Testis (tissue), 2 donors: Measurements from ENCODE around the gene RSRP1.

ENCODE experiments used
- POLR2A ChIP-seq: fragments of 450-650 bp; IDR thresholded peaks from one replicate; pipeline ENCODE4 v1.6.1; 2017; ENCODE audit warnings: antibody characterized with exemption, mild to moderate bottlenecking, moderate library complexity
- TF ChIP-seq, protein P1 (sequence below), 3 experiments: fragments of 450-650 bp in 2 of 3; fragments of 200-600 bp in 1 of 3; sonication (generic) in 1 of 3; IDR thresholded peaks; one replicate each; pipeline ENCODE4 v1.5.1; 2016 to 2019; ENCODE audit warnings: antibody characterized with exemption in 3 of 3, mild to moderate bottlenecking in 2 of 3, moderate library complexity in 1 of 3

DNA sequence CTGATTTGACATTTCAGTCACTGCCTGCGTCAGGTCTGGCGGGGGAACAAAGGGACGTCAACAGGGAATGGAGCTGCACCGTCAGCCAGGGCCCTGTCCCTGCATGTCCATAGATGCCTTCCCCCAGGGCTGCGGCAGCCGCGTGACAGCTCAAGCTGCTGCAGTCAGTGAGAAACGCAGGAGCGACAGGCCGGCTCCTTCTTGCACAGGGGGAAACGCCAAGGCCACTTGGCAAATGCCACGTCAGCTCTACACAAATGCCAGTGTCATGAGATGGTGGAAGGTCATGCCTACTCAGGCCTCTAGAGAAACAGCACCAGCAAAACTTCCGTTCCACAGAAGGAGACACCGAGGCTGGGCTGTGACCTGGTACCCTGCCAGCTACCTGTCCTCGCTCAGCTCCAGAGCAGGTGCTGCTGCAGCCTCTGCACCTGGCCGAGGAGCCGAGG lies 52.7 kb downstream of the RSRP1 start:
- TF ChIP-seq, protein P1, sequence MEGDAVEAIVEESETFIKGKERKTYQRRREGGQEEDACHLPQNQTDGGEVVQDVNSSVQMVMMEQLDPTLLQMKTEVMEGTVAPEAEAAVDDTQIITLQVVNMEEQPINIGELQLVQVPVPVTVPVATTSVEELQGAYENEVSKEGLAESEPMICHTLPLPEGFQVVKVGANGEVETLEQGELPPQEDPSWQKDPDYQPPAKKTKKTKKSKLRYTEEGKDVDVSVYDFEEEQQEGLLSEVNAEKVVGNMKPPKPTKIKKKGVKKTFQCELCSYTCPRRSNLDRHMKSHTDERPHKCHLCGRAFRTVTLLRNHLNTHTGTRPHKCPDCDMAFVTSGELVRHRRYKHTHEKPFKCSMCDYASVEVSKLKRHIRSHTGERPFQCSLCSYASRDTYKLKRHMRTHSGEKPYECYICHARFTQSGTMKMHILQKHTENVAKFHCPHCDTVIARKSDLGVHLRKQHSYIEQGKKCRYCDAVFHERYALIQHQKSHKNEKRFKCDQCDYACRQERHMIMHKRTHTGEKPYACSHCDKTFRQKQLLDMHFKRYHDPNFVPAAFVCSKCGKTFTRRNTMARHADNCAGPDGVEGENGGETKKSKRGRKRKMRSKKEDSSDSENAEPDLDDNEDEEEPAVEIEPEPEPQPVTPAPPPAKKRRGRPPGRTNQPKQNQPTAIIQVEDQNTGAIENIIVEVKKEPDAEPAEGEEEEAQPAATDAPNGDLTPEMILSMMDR (IDR thresholded peaks at IDR 0.05), result no peak
- TF ChIP-seq POLR2A, result no peak
